Measurements from ENCODE around the gene SPOPL. TPM values are rescaled to one million over a fixed set of nuclear protein-coding genes. Genes with fewer than 3 reads are reported as not detected.

The SPOPL gene
- total and polyA plus RNA-seq, 2 of the 4 experiments (the other 2 are of a cell fraction), result 4.8 to 20.3 TPM

DNA sequence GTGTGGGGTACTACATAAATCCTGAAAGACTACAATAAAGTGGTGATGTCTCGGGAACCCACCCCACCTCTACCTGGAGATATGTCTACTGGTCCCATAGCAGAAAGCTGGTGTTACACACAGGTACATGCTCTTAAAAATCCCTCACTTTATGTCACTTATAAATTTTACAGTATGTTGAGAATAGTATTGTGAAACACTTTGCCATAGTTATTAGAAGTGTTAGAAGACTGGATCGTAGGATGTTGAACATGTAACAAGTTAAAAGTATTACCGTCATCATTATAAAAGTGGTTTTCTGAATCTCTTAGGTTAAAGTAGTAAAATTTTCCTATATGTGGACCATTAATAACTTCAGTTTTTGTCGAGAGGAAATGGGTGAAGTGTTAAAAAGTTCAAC is 48.6 kb downstream of the SPOPL start:
- Histone ChIP-seq H3K4ac (ENCODE audit: low read depth, low read length) (no peak overlapping the region), H2BK5ac (ENCODE audit: low read depth, low read length, poor library complexity, severe bottlenecking) (no peak overlapping the region), H3K9me3 (ENCODE audit: control insufficient read depth, insufficient read depth, low read length) (no peaks in the 10 kb centered on the region), H3K18ac (ENCODE audit: low read depth, low read length) (no peak overlapping the region), H3K4me1 (ENCODE audit: control insufficient read depth, insufficient read depth, low read length) (no peaks in the 10 kb centered on the region), H3K9me1 (ENCODE audit: insufficient read depth, low read length) (no peaks in the 10 kb centered on the region), H3K4me2 (ENCODE audit: low read depth, low read length) (no peak overlapping the region), H4K91ac (ENCODE audit: insufficient read depth, low read depth, low read length) (no peak overlapping the region), H2BK15ac (ENCODE audit: low read depth, low read length) (no peak overlapping the region), H2BK20ac (ENCODE audit: low read depth, low read length) (no peak overlapping the region), H3K27me3 (ENCODE audit: control insufficient read depth, insufficient read depth, low read length) (no peaks in the 10 kb centered on the region), H2BK120ac (ENCODE audit: low read depth, low read length) (no peak overlapping the region), H3K23ac (ENCODE audit: low read depth, low read length) (no peak overlapping the region), H3K4me3 (ENCODE audit: insufficient read depth, low read depth, low read length) (no peak overlapping the region), H2AK9ac (replicated peaks; ENCODE audit: low read depth, low read length, poor library complexity) (no peak overlapping the region), H4K20me1 (ENCODE audit: insufficient read depth, low read length) (no peaks in the 10 kb centered on the region), H3K36me3 (ENCODE audit: control insufficient read depth, insufficient read depth, low read length) (peaks cover 2% of the 10 kb centered on the region; the same call in 1 of the 2 replicates), H4K8ac (ENCODE audit: low read depth in 2 of 2, low read length in 2 of 2) (no peak overlapping the region), H3K9ac (ENCODE audit: low read depth, low read length) (no peak overlapping the region), H3K14ac (replicated peaks; ENCODE audit: low read depth, low read length) (no peak overlapping the region), H3K56ac (ENCODE audit: extremely low read depth, insufficient read depth, low read length) (no peak overlapping the region), H3K27ac (ENCODE audit: insufficient read depth, low read length) (no peak overlapping the region), H2AK5ac (ENCODE audit: low read depth, low read length) (no peak overlapping the region), H4K5ac (ENCODE audit: low read depth, low read length) (no peak overlapping the region), H2AFZ (replicated peaks; ENCODE audit: low read length, poor library complexity) (no peak overlapping the region), H3K79me1 (ENCODE audit: low read depth in 1 of 2, low read length in 2 of 2) (peaks cover 3% of the 10 kb centered on the region in 2 experiments; a peak in 2 of 4 replicates)
- no peak for DNase-seq
- dilution Hi-C loops (cut with HindIII; ENCODE audit: low sequenced_read_pairs, unreplicated experiment) (no loop called here), intact Hi-C loops (cut with micrococcal nuclease) (no loop called here), in situ Hi-C loops (cut with MboI; ENCODE audit: low sequenced_read_pairs) (no loop called here)
- no CpG with 5 or more reads among the region's 4 CpGs for WGBS, 2 experiments (ENCODE audit: extremely low coverage in 2 of 2, insufficient read length in 1 of 2)
- no peak for TF ChIP-seq RAD21 (IDR thresholded peaks at IDR 0.05; ENCODE audit: low read length)
- TF ChIP-seq SMC3 (IDR thresholded peaks at IDR 0.05; ENCODE audit: low read depth, low read length), result no peak
- no peak for TF ChIP-seq RFX5 (IDR thresholded peaks at IDR 0.05; ENCODE audit: low read depth, low read length)
- TF ChIP-seq RCOR1 (IDR thresholded peaks at IDR 0.05; ENCODE audit: insufficient replicate concordance, low read length), result no peak
- TF ChIP-seq CEBPB (IDR thresholded peaks at IDR 0.05; ENCODE audit: low read depth, low read length), result peak; percentile 53
- POLR2A ChIA-PET (ENCODE audit: unreplicated experiment), result no interaction called here
- no TSS peak for BruUV-seq (replicated peaks)
- CTCF ChIA-PET, result no interaction called here
- no peak for ATAC-seq (ENCODE audit: low read depth)
